Stimulated activated CD8-positive, alpha-beta memory T cell treated with anti-CD3 and anti-CD28 coated beads, Interleukin-12 subunit alpha, Interleukin-12 subunit beta, amount 100 ng/mL, for 4 hours (primary cell): ENCODE measurements around the gene APP.
"Not testable (repeated sequence)": the region's sequence is repeated elsewhere in the genome, so short reads cannot be mapped to it uniquely, and the experiment has no call there.

Experiments used
- DNase-seq: peaks from one replicate; pipeline ENCODE4 v3.0.0-alpha.2; 2020; ENCODE audit warnings: low read depth

The APP gene

DNA sequence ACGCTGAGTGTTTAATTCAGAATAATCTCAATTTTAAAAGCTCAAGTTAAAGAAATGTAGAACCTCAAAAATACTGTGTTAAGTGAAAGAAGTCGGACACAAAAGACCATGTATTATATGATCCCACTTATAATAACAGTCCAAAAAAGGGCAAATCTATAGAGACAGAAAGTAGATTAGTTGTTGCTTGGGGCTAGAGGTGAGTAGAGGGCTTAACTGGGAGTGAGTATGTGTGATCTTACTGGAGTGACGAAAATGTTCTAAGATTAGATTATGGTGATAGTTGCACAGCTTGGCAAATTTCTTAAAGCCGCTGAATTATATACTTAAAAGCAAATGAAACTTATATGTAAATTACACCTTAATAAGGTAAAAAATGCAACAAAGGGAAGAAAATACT lies 150.5 kb downstream of the APP start:
- no peak for DNase-seq

GRCh38 chr21:26019236-26019635 lies 151.3 kb downstream of the APP start:
- DNase-seq, result no peak

- no peak for DNase-seq
These were observed 156.6 kb downstream of the APP start for GRCh38 chr21:26013970-26014369.

DNA sequence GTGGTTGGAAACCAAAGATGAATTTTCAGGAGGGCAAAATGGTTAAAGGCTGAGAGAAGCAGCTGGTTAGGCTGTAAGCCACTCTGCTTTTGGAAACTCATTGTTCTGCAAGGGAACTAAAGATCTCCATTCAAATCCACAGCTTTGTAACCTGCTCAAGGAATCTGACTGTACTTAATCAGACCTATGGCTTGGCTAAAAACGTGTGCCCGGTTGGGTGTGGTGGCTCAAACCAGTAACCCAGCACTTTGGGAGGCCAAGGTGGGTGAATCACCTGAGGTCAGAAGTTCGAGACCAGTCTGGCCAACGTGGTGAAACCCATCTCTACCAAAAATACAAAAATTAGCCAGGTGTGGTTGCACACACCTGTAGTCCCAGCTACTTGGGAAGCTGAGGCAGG lies 158.1 kb downstream of the APP start:
- not testable (repeated sequence) for DNase-seq

DNA sequence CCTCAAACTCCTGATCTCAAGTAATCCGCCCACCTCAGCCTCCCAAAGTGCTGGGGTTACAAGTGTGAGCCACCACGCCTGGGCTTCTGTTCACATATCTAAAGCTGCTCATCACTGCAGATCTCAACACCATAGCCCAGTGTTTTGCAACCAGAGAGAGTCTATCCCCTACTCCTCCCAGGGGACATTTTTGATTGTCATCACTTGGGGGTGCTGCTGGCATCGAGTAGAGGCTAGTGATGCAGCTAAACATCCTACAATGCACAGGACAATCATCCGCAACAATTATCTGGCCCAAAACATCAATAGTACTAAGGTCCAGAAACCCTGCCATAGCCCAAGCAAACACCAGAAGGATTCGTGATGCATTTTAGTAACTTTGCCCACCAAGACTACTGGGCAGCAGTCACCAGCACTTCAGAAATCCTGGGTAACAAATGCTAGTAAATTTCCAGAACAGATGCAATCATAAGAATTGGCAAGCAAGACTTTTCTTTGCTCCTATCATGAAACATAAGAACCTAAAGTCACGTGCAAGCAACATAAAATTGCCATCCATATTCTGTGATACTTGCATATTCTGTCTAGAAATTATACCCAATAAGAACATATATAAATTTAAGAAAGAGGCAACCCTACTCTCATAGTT lies 159.2 kb downstream of the APP start:
- DNase-seq, result no peak

DNA sequence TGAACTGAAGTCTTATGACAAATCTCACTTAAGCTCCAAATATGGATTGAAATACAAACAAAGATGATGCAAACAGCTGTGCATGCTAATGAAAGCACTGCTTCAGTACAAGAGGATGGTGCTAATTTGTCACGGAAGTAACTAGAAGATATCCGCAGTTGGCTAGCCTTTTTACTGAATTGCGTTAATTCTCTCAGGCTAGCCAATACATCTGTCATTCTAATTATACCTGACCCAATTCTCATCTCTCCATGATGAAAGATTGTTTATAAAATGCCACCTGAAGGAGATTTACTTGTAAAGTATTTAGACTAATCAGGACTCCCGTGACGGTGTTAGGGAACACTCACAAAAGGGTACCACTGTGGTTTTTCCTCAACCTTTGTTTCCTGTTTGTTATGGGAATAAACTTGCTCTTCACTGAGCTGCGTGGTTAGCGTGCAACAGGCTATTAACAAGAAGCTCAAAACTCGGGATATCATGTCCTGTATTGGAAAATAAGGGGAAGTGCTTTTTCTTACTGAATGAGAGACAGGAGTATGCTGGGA lies 162.5 kb downstream of the APP start:
- DNase-seq, result no peak

DNA sequence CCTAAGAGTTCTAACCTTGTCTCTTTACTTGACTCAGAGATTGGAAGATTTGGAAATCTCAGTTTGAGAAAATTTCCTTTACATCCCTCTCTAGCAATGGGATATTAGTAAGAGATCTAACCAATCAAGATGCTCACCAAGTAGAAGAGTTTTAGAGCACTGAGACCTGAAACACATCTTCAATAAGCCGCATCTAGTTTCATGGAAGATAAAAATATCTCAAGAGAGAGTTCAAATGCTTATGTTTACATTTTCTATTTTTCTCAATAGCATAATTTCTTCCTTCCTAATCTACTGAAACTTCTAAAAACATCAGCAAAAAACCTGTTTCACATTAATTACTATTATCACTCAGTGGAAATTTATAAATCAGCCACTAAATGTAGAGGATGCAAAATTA lies 165.1 kb downstream of the APP start:
- DNase-seq, result no peak

DNA sequence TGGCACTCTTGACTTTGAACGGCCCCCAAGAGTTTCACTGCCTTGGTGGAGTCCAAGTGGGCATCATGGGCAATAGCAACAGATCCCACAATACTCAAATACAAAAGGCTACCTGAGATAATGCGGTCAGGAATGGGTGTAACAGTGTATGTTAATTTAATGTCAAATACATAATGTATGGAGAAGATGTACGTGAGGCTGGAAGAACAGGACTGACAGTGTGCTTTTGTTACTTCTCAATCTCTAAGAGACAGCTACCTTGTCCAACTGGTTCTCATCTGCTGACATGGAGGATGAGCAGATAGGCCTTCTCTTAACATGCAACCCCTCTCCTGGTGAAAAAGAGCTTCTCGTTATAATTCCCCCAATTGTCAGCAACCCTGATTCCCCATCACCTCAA lies 167.2 kb downstream of the APP start:
- DNase-seq, result no peak

DNA sequence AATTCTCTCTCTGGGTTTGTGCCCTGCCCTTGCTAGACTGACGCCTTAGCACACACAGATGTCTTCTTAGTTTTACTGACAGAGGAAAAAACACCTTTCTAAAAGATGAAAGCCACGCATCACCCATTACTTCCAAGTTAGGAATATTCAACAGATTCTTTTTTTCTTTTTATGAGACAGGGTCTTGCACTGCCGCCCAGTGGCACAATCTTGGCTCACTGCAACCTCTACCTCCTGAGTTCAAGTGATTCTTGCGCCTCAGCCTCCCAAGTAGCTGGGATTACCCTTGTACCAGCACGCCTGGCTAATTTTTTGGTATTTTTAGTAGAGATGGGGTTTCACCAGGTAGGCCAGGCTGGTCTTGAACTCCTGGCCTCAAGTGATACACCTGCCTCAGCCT lies 169.2 kb downstream of the APP start:
- DNase-seq, result no peak

GRCh38 chr21:25999921-26000582 lies 170.5 kb downstream of the APP start:
- no peak for DNase-seq

- DNase-seq, result no peak
These were observed 172.6 kb downstream of the APP start for GRCh38 chr21:25997788-25998611.

DNA sequence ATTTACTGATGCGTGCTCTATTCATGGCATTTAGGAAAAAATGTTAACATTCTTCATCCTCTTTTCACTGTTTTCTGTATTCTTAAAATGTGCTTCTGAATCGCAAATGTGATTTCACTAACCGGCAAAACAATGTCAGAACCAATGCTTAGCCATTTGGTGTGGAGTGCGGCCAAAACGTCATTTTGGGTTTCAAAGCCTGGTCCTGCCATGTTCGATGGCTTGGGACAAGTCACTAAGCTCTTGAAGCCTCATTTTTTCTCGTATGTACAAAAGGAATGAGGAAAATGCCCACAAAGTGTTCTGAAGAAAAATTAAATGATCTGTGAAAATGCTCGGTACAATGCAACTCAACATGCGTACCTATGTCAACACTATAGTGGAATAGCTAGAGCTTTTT lies 175.3 kb downstream of the APP start:
- no peak for DNase-seq

DNA sequence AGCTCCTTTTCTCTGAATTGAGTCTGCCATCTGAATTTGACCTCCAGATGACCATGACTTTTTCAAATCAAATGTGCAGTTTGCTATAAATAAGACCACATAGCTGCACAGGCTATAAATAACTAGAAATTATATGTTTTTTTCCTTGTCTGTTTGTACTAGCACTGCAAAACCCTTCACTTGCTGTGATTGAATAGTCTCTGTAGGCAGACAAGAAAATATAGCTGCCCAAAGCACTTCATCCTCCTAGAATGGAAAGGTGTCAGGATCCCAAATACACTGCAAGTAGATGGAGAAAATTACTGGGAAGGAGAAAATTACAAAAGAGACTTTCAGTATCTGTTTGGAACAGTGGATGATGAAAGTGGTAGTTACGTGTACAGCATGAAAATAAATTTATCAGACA lies 175.8 kb downstream of the APP start:
- DNase-seq, result no peak

DNA sequence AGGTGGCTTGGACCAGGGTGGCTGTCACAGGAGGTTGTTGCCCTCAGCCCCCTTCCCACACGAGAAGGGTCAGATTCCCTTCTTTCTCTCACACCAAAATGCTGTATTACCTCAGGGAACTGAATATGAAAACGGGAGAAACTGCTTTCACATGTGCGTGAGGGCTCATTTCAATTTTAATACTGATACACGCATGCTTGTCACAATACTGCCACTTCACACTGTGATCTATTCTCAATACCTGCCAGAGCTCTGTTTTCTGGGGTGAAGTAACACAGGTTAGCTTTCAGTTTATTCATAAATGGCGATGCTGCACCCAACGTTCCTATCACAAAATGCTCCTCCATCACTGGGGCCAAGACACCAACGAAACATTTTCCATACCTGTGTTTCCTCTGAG lies 181.8 kb downstream of the APP start:
- DNase-seq, result no peak

DNA sequence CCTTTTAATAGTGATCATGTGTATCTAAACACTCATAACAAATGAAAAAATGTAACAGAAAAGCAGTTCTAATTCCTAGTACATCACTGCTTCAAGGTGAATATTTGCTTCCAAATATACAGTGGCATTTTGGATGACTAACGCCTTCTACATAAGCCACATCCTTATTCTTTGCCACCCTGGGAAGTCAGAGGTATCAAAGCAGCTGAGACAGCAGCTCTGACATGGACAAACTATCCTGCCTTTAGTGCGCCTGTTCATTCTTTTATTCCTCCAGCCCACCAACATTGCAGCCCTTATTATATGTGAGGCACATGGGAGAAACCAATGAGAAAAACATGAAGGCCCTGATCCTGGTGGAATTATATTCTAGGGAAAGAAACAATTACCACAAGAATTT lies 183.0 kb downstream of the APP start:
- no peak for DNase-seq

DNA sequence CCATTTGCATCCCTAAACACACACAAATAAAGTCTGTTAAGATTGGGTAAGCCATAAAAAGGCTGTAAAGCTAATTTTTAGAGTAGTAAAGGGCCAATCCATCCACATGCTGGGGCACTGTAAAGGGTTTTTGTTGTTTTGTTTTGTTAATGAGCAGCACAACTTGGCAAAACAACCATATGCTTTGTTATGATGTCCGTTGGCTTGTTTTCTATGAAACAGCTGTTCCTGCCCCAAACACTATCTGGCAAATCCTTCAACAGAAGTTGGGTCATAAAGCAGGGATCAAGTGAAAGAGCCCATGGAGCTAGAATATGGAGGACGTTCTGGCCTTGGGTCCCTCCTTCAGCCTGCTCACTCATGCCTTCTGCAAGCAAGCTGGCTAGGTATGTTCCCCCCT lies 183.6 kb downstream of the APP start:
- no peak for DNase-seq

DNA sequence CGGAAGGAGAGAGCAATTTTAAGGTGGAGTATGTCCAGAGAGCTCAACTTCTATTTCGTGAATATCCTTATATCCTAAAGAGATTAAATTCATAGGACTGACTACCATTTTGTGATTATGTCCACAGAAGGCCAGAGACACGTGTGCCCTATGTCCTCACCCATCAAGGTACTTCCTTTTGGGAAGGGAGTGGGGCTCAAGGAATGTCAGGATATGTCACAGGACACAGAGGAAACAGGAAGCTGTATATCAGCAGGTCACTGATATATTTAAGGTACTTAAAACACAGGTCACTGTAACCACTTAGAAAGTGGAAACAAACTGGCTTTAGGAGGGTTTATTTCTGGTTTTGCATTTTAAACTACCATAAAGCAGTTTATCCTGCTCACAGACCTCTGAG lies 184.6 kb downstream of the APP start:
- no peak for DNase-seq

DNA sequence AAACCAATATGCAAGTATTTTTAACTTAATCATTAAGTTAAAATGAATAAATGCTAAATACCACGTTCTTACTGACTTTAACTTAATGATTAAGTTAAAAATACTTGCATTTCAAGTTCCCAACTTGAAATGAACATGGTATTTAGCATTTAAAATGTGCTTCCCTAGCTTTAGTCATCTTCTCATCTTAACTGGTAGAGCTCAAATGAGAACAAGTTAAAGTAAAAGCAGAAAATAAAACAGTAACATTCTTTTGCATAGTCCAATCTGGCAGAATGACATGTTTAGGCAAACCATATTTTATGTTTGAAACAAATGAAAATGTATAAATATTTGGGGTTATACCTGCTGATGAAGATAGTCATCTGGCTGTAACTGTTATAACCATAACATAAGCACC lies 186.0 kb downstream of the APP start:
- DNase-seq, result no peak

DNA sequence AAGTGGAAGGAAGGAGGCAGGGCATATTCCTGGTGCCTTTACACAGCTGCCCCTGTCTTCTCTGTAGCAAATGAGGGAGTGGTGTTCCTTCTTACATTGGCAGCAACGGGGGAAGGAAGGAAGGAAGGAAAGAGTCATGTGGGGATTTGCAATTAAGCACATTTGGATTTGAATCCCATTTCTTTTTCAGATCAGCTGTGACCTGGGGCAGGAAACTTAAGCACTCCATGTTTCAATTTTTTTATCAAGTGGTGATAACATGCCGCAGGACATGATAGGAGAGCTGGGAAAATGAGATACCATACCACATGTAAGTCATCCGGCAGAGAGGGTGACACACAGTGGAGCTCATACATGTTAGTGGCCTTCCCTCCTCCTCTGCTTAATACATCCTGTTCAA lies 186.8 kb downstream of the APP start:
- no peak for DNase-seq

GRCh38 chr21:25980710-25981109 lies 189.9 kb downstream of the APP start:
- no peak for DNase-seq

- DNase-seq, result no peak
These were observed 190.5 kb downstream of the APP start for GRCh38 chr21:25979845-25980616.

DNA sequence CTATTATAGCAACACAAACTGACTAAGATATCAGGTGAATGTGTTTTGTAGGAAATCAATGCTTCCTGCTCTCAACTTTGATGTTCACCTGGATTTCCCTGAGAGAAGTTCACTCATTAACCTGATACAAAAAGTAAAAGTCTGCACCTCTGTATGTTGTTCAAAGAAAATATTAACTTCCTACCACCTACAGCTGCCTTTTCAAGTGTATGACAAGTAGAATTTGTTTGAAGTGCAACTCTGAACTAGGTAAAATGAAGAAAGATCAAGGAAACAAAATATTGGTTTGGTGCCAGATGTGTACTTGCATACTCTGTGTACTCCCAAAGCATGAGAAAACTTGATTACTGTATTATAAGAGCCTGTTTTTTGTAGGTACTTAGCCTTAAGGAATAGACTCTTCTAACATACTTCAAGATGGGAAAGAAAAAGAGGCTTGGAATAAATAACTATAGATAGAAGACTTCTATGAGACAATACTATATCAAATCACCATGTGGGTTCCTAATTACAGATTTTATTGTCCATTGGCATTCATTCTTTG lies 193.4 kb downstream of the APP start:
- DNase-seq, result no peak
